ENCODE measurements around the gene RABGAP1L.

GRCh38 chr1:174969977-174970376, 810.7 kb downstream of the RABGAP1L start:
- TF ChIP-seq POLR2A (IDR thresholded peaks at IDR 0.05; ENCODE audit: low read depth, low read length) (no peak), CTCF (conservative IDR thresholded peaks at IDR 0.05; ENCODE audit: low read depth, low read length) (no peak), ELK1 (IDR thresholded peaks at IDR 0.05; ENCODE audit: borderline replicate concordance, low read depth, low read length) (no peak), MXI1 (IDR thresholded peaks at IDR 0.05; ENCODE audit: borderline replicate concordance, low read depth, low read length) (no peak), MAFK (IDR thresholded peaks at IDR 0.05; ENCODE audit: low read depth, low read length) (no peak)
